ENCODE results near the gene KCNH1. TPM values are rescaled to one million over a fixed set of nuclear protein-coding genes. Genes with fewer than 3 reads are reported as not detected.

The KCNH1 gene
- total and polyA plus RNA-seq, 2 experiments from 2014 or later, result 0.28 TPM; not detected in 1

GRCh38 chr1:210777914-210778313 is 356.0 kb downstream of the KCNH1 start:
- no peak overlapping the region for H3K4me3 Mint-ChIP-seq
- H3K27ac ChIP-seq (ENCODE audit: low read depth), result no peak overlapping the region
- H3K4me2 ChIP-seq, result no peak overlapping the region
- no peaks in the 10 kb centered on the region for H3K27me3 ChIP-seq (ENCODE audit: insufficient read depth)
- H3K4me1 Mint-ChIP-seq, result peaks cover 6% of the 10 kb centered on the region
- H3K79me2 ChIP-seq (replicated peaks; ENCODE audit: insufficient read depth), result no peaks in the 10 kb centered on the region
- no peak for DNase-seq (ENCODE audit: low spot score)
- no peak overlapping the region for H2AFZ ChIP-seq
- H3K36me3 ChIP-seq (ENCODE audit: insufficient read depth), result no peaks in the 10 kb centered on the region
- H3F3A ChIP-seq (replicated peaks; ENCODE audit: low read depth), result no peaks in the 10 kb centered on the region
- no peaks in the 10 kb centered on the region for H4K20me1 ChIP-seq (replicated peaks; ENCODE audit: insufficient read depth)
- H3K27ac Mint-ChIP-seq, result 0 out of 2 replicates have a peak overlapping the region, but pooled peaks have one; percentile 7
- peaks cover 4% of the 10 kb centered on the region for H3K27me3 Mint-ChIP-seq (ENCODE audit: insufficient read depth, low read depth, poor library complexity)
- ATAC-seq, result no peak
- no peaks in the 10 kb centered on the region; the same call in 1 of the 2 replicates for H3K4me1 ChIP-seq (ENCODE audit: insufficient read depth)
- no peaks in the 10 kb centered on the region for H3K9me3 Mint-ChIP-seq
- H3K36me3 Mint-ChIP-seq (ENCODE audit: low read depth), result no peaks in the 10 kb centered on the region; the same call in 2 of the 3 replicates
- TF ChIP-seq ZNF114 (CRISPR knock-in tag; IDR thresholded peaks at IDR 0.05), result no peak
- H3K4me3 ChIP-seq, result no peak overlapping the region
- 0 out of 2 replicates have a peak, but pooled peaks cover 1% of the 10 kb centered on the region for H3K9me2 ChIP-seq (ENCODE audit: insufficient read depth)

- H3K27ac Mint-ChIP-seq, result no peak overlapping the region
- no peaks in the 10 kb centered on the region for H4K20me1 ChIP-seq (replicated peaks; ENCODE audit: insufficient read depth)
- no peaks in the 10 kb centered on the region; the same call in 1 of the 2 replicates for H3K4me1 ChIP-seq (ENCODE audit: insufficient read depth)
- no peak overlapping the region for H2AFZ ChIP-seq
- H3K4me3 Mint-ChIP-seq, result no peak overlapping the region
- H3K9me3 Mint-ChIP-seq, result no peaks in the 10 kb centered on the region
- ATAC-seq, result no peak
- no peak for DNase-seq (ENCODE audit: low spot score)
- H3K27me3 ChIP-seq (ENCODE audit: insufficient read depth), result no peaks in the 10 kb centered on the region
- H3K27me3 Mint-ChIP-seq (ENCODE audit: insufficient read depth, low read depth, poor library complexity), result peaks cover 1% of the 10 kb centered on the region
- no peak overlapping the region for H3K4me2 ChIP-seq
- H3K9me2 ChIP-seq (ENCODE audit: insufficient read depth), result no peaks in the 10 kb centered on the region
- H3F3A ChIP-seq (replicated peaks; ENCODE audit: low read depth), result no peaks in the 10 kb centered on the region
- peaks cover 6% of the 10 kb centered on the region for H3K4me1 Mint-ChIP-seq
- no peak overlapping the region for H3K27ac ChIP-seq (ENCODE audit: low read depth)
- TF ChIP-seq ZNF331 (CRISPR knock-in tag; IDR thresholded peaks at IDR 0.05; ENCODE audit: low read depth) (no peak), POLR2AphosphoS5 (IDR thresholded peaks at IDR 0.05; ENCODE audit: low read depth) (no peak), ZNF462 (CRISPR knock-in tag; IDR thresholded peaks at IDR 0.05) (no peak)
- H3K36me3 Mint-ChIP-seq (ENCODE audit: low read depth), result no peaks in the 10 kb centered on the region
- no peaks in the 10 kb centered on the region for H3K36me3 ChIP-seq (ENCODE audit: insufficient read depth)
- H3K79me2 ChIP-seq (replicated peaks; ENCODE audit: insufficient read depth), result no peaks in the 10 kb centered on the region
- no peak overlapping the region for H3K4me3 ChIP-seq
Observed at GRCh38 chr1:210776712-210777111, 357.2 kb downstream of the KCNH1 start.

Data from GM23338 (cell line).